Bronchial epithelial cell (primary cell): ENCODE results near the gene SNX20. TPM values are rescaled to one million over a fixed set of nuclear protein-coding genes. Genes with fewer than 3 reads are reported as not detected.

Experiments
- DNase-seq: peaks from one replicate; pipeline ENCODE4 v3.0.0-alpha.2; 2010; ENCODE audit warnings: low read depth
- FAIRE-seq: peaks from 2 replicates; lab custom pipeline; 2011; peaks lifted over from hg19 to GRCh38; lab: Jason Lieb, UNC
- H3K27me3 ChIP-seq: 2 replicates; pipeline ENCODE4 v1.5.1; 2011; ENCODE audit warnings: low read length; ENCODE audit not compliant: control insufficient read depth, insufficient read depth
- H3K36me3 ChIP-seq: 2 replicates; pipeline ENCODE4 v1.5.1; 2011; ENCODE audit warnings: low read length; ENCODE audit not compliant: control insufficient read depth, insufficient read depth
- H3K4me3 ChIP-seq: 2 replicates; pipeline ENCODE4 v1.5.1; 2011; ENCODE audit warnings: mild to moderate bottlenecking, low read depth, low read length, control low read depth
- total RNA-seq: library from RNA; depleted of rRNA; stranded (reverse); fragments of >200 nt; gene quantifications from 2 replicates; pipeline ENCODE4 v1.2.1, GENCODE V29; 2014
- TF ChIP-seq, protein P1 (sequence below): IDR thresholded peaks from 2 replicates; pipeline ENCODE4 v1.5.1; 2011; ENCODE audit warnings: mild to moderate bottlenecking, moderate library complexity, low read length, control low read depth, inconsistent platforms; ENCODE audit not compliant: insufficient read depth, severe bottlenecking

The SNX20 gene
- total RNA-seq, 1 donor from 2014 or later: not detected

DNA sequence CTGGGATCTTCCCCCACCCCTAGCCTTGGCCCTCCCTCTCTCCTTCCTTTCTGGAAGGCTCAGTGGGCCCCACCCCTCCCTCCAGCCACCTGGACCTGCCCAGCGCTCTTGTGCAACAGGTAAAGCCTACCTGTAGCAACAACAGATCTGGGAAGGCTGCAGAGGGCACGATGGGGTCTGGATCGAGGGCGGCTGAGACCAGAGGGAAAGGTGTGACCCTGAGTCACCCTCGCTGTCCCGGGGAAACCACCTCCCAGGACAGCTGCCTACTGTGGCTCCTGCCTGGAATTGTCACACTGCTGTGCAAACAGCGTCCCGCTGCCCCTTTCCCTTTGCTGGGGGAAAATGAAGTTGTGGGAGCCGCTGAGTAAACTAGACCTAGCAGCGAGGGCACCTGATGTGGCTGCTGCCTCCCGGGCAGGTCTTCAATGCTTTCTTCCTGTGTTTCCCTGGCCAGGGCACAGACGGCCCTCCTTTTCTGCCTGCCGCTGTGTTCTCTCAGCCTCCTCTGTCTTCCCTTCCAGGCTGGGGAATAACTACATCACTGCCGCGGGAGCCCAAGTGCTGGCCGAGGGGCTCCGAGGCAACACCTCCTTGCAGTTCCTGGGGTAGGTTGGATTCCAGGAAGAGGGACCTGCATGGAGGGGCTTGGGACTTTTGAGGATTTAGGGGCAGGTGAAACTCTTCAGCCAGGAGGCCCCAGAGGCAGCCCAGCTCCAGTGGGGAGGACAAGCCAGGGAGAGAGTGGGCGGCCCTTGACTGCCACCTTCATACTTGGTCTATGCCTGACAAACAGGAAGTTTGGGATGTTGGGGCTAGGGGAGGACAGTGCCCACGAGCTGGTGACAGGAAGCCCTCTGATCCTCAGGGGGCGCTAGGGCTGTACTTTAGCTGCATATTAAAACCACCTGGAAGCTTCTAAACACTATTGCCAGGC is 38.6 kb upstream of the SNX20 start:
- H3K4me3 ChIP-seq: peak overlapping the region; percentile 27
- no peaks in the 10 kb centered on the region for H3K27me3 ChIP-seq
- FAIRE-seq (no peak), DNase-seq (no peak)
- TF ChIP-seq, protein P1, sequence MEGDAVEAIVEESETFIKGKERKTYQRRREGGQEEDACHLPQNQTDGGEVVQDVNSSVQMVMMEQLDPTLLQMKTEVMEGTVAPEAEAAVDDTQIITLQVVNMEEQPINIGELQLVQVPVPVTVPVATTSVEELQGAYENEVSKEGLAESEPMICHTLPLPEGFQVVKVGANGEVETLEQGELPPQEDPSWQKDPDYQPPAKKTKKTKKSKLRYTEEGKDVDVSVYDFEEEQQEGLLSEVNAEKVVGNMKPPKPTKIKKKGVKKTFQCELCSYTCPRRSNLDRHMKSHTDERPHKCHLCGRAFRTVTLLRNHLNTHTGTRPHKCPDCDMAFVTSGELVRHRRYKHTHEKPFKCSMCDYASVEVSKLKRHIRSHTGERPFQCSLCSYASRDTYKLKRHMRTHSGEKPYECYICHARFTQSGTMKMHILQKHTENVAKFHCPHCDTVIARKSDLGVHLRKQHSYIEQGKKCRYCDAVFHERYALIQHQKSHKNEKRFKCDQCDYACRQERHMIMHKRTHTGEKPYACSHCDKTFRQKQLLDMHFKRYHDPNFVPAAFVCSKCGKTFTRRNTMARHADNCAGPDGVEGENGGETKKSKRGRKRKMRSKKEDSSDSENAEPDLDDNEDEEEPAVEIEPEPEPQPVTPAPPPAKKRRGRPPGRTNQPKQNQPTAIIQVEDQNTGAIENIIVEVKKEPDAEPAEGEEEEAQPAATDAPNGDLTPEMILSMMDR: no peak
- no peaks in the 10 kb centered on the region for H3K36me3 ChIP-seq

DNA sequence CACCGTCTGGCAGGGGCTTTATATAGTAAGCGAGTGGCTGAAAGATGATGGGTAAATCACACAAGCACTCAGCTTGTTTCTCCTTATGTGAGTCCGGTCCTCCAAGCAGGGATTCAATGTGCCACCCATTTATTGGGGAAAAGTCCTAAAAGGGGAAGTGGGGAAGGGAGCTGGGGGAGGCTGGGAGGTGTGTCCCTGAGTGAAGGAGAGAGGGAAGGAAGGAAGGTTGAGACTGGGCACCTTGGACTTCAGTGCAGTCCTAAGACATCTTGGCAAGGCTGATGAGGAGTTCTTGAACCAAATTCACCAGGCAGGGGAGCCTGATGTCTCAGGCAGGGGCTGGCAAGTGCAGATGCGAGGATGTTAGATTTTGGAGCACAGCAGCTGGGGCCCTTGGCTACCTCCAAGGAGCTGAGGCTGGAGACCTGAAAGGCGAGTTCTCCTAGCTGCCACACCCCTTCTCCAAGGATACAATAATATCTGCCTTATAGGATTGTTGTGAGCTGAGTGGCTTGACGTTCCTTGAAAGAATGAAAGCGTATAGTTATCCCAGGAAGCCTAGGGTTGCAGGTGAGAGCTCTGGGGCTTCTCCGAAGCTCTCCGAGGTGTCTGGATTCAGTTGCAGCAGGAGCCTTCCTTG is 37.8 kb upstream of the SNX20 start:
- TF ChIP-seq, protein P1: no peak
- Histone ChIP-seq H3K36me3 (no peaks in the 10 kb centered on the region), H3K27me3 (no peaks in the 10 kb centered on the region), H3K4me3 (peak overlapping the region; percentile 27)
- DNase-seq: peak; percentile 73
- FAIRE-seq: peak; percentile 68

DNA sequence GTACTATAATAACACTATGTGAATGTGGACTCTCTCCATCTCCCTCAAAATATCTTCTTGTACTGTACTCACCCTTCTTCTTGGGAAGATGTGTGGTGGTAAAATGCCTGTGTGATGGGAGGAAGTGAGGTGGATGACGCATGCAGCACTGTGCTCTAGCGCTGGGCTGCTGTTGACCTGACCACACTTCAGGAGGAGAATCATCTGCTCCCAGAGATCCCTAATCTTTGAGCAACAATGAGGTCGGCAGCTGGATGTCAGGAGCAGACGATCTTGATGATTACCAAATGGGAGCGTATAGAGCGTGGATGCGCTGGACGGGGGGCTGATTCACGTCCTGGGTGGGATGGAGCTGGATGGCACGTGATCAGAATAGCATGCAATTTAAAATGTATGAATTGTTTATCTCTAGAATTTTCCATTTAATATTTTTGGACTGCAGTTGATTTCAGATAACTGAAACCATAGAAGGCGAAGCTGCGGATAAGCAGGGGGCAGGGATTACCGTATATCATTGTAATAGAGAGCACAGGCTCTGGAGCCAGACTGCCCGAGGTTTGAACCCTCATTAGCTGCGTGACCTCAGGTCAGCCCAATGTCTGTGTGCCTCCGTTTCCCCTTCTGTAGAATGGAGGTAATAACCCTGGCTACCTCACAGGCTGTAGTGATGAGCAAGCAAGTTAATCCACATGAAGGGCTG is 37.1 kb upstream of the SNX20 start:
- TF ChIP-seq, protein P1: no peak
- no peak for FAIRE-seq

DNA sequence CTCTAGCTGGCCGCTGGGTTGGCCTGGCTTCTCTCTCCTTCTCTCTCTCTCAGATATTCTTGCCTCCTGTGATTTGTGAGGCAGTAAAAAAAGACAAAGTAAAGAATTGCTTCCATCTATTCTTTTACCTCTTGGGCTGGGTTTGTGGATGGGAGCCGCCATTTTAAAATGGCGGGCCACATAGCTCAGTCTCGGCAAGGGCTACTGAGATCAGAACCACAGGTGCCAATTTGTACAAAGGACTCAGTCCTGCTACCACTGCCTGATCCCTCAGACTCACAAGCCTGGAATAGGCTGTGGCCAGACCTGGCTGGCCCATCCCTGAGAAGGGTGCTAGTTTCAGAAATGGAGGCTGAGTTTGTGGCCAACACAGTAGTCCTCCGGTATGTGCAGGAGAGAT is 36.4 kb upstream of the SNX20 start:
- DNase-seq: no peak
- Histone ChIP-seq H3K27me3 (no peaks in the 10 kb centered on the region), H3K36me3 (no peaks in the 10 kb centered on the region), H3K4me3 (no peak overlapping the region)
- TF ChIP-seq, protein P1: no peak
- no peak for FAIRE-seq

More for the DNA sequence above, 37.1 kb upstream of the SNX20 start:
- Histone ChIP-seq H3K36me3 (no peaks in the 10 kb centered on the region), H3K4me3 (no peak overlapping the region), H3K27me3 (no peaks in the 10 kb centered on the region)
- DNase-seq: no peak

DNA sequence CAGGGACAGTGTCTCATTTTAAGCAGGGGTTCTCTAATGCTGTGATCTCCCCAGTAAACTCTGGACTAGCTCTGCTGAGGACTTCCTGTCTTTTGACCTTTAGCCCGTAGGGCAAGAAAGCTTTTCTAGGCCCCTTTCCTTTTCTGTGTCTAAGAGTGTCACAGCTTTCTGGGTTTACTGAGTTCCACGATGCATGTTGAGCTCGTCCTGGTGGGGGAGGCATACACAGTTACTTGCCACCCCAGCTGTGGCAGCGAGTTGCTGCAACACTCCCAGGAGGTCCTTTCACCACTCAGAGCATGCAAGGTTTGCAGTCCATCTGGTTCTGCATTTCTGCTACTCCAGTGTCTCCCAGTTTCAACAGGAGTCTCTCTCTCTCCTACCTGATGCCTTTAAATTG is 36.0 kb upstream of the SNX20 start:
- DNase-seq (no peak), FAIRE-seq (no peak)
- TF ChIP-seq, protein P1: no peak
- Histone ChIP-seq H3K4me3 (no peak overlapping the region), H3K27me3 (no peaks in the 10 kb centered on the region), H3K36me3 (no peaks in the 10 kb centered on the region)
